K562 treated with DMSO at 1 percent for 12 hours (cell line): ENCODE results near the gene HSD17B3. TPM values are rescaled to one million over a fixed set of nuclear protein-coding genes. Genes with fewer than 3 reads are reported as not detected.

ENCODE experiments used
- total RNA-seq: library from RNA; unstranded; fragments of 300-600 nt; gene quantifications from 2 replicates; pipeline ENCODE4 v1.2.3, GENCODE V29; 2022; ENCODE audit not compliant: insufficient read depth

The HSD17B3 gene
- total RNA-seq, result 1.0 TPM in 1 of 2 replicates, not detected in the other

GRCh38 chr9:96302021-96302420 is at the start of gene HSD17B3:
Gene HSD17B3 (minus strand): TSS chr9:96302176. CDS start chr9:96302104, 72 bp downstream.

Other genes starting within 250 kb of the HSD17B3 start
- gene SLC35D2, start 81.5 kb upstream of the HSD17B3 start, total RNA-seq, result 23.1 and 35.4 TPM in 2 replicates
- 3.4 and 9.2 TPM in 2 replicates for gene ZNF367, start 116.2 kb upstream of the HSD17B3 start, total RNA-seq
- gene HABP4, start 148.0 kb upstream of the HSD17B3 start, total RNA-seq, result 4.9 and 8.0 TPM in 2 replicates